HepG2 (cell line): ENCODE results near the gene SLC2A5. TPM values are rescaled to one million over a fixed set of nuclear protein-coding genes. Genes with fewer than 3 reads are reported as not detected.

Experiments
- GLI4 ChIP-seq: sonication (generic); formaldehyde crosslinking; IDR thresholded peaks from 2 replicates; pipeline ENCODE4 v1.5.1; 2020; ENCODE audit warnings: missing genetic modification reagents, mild to moderate bottlenecking, moderate library complexity, borderline replicate concordance
- JUN ChIP-seq: sonication (generic); formaldehyde crosslinking; IDR thresholded peaks from 2 replicates; pipeline ENCODE4 v1.4.0; 2020; ENCODE audit warnings: mild to moderate bottlenecking, missing genetic modification reagents
- MIER3 ChIP-seq: IDR thresholded peaks from 2 replicates; pipeline ENCODE4 v1.6.1; 2016; ENCODE audit warnings: missing compliant biosample characterization, borderline replicate concordance
- NCOA2 ChIP-seq: sonication (generic); formaldehyde crosslinking; IDR thresholded peaks from 2 replicates; pipeline ENCODE4 v1.8.0; 2022; ENCODE audit warnings: inconsistent platforms
- TCF7L2 ChIP-seq: IDR thresholded peaks from 2 replicates; pipeline ENCODE4 v1.6.1; 2011; ENCODE audit warnings: mild to moderate bottlenecking, low read depth, low read length, moderate library complexity
- TEAD2 ChIP-seq: sonication (generic); formaldehyde crosslinking; IDR thresholded peaks from 2 replicates; pipeline ENCODE4 v1.9.0; 2021; ENCODE audit warnings: missing genetic modification reagents
- WIZ ChIP-seq: sonication (generic); formaldehyde crosslinking; IDR thresholded peaks from 2 replicates; pipeline ENCODE4 v1.5.1; 2020; ENCODE audit warnings: mild to moderate bottlenecking, missing genetic modification reagents
- ZBTB2 ChIP-seq: sonication (generic); formaldehyde crosslinking; IDR thresholded peaks from 2 replicates; pipeline ENCODE4 v1.8.0; 2022; ENCODE audit warnings: low read depth, missing genetic modification reagents
- ZNF441 ChIP-seq: sonication (generic); formaldehyde crosslinking; IDR thresholded peaks from 2 replicates; pipeline ENCODE4 v1.7.0; 2021; ENCODE audit warnings: missing genetic modification reagents, borderline replicate concordance
- ZNF569 ChIP-seq: sonication (generic); formaldehyde crosslinking; IDR thresholded peaks from 2 replicates; pipeline ENCODE4 v1.5.0; 2020; ENCODE audit warnings: mild to moderate bottlenecking, missing genetic modification reagents, moderate library complexity, borderline replicate concordance
- ZNF772 ChIP-seq: sonication (generic); formaldehyde crosslinking; IDR thresholded peaks from 2 replicates; pipeline ENCODE4 v1.5.0; 2020; ENCODE audit warnings: mild to moderate bottlenecking, missing genetic modification reagents
- ZNF839 ChIP-seq: sonication (generic); formaldehyde crosslinking; IDR thresholded peaks from 2 replicates; pipeline ENCODE4 v1.4.0; 2020; ENCODE audit warnings: missing genetic modification reagents, mild to moderate bottlenecking, borderline replicate concordance
- ZSCAN21 ChIP-seq: sonication (generic); formaldehyde crosslinking; IDR thresholded peaks from 2 replicates; pipeline ENCODE4 v1.8.0; 2022; ENCODE audit warnings: mild to moderate bottlenecking, missing genetic modification reagents, moderate library complexity, borderline replicate concordance
- polyA plus RNA-seq, 8 experiments: library from polyadenylated mRNA; depleted of rRNA in 3 of 8; stranded (reverse) in 7 of 8; unstranded in 1 of 8; fragments of >200 nt; fragmentation: Illumina TruSeq in 4 of 8; extraction: Trizol in 4 of 8; gene quantifications; 2 replicates each; pipeline versions ENCODE4 v1.2.1 to v1.2.3, GENCODE V29; 2011 to 2016; ENCODE audit warnings: low read depth in 4 of 8, missing spikeins in 1 of 8, mixed read lengths in 1 of 8; ENCODE audit not compliant: insufficient read depth in 1 of 8
- total RNA-seq, 5 experiments: library from RNA; depleted of rRNA; stranded (reverse); fragments of >200 nt; fragmentation: Illumina TruSeq; extraction: Trizol; gene quantifications; 2 replicates each; pipeline ENCODE4 v1.2.3, GENCODE V29; 2016; ENCODE audit warnings: low read depth in 1 of 5
- TF ChIP-seq, protein P1 (sequence below): sonication (generic); formaldehyde crosslinking; IDR thresholded peaks from 2 replicates; pipeline ENCODE4 v1.5.0; 2020; ENCODE audit warnings: missing genetic modification reagents
- TF ChIP-seq, protein P2 (sequence below): sonication (generic); formaldehyde crosslinking; IDR thresholded peaks from 2 replicates; pipeline ENCODE4 v1.4.0; 2020; ENCODE audit warnings: missing genetic modification reagents, borderline replicate concordance
- TF ChIP-seq, protein P3 (sequence below): IDR thresholded peaks from 2 replicates; pipeline ENCODE4 v1.6.1; 2016; ENCODE audit warnings: control low read depth
- TF ChIP-seq, protein P4 (sequence below): sonication (generic); formaldehyde crosslinking; conservative IDR thresholded peaks from 2 replicates; pipeline ENCODE4 v1.4.0; 2020; ENCODE audit warnings: missing genetic modification reagents

SLC2A5 gene
- total and polyA plus RNA-seq, 2 of the 13 experiments (the other 11 are each of a cell fraction or from before 2014, with no cell fraction given), result 0.04 to 0.54 TPM

- TF ChIP-seq ZNF569 (CRISPR knock-in tag) (no peak), ZNF839 (CRISPR knock-in tag) (peak; percentile 30; the same call in 1 of the 2 replicates), TCF7L2 (no peak), JUN (CRISPR knock-in tag) (no peak), TEAD2 (CRISPR knock-in tag) (no peak), ZNF772 (CRISPR knock-in tag) (no peak), WIZ (CRISPR knock-in tag) (no peak), ZBTB2 (CRISPR knock-in tag) (no peak), ZSCAN21 (CRISPR knock-in tag) (no peak), ZNF441 (CRISPR knock-in tag) (no peak), GLI4 (CRISPR knock-in tag) (no peak), NCOA2 (CRISPR knock-in tag) (no peak; the same call in 1 of the 2 replicates), MIER3 (CRISPR knock-in tag) (peak; percentile 24; the same call in 1 of the 2 replicates)
- TF ChIP-seq, protein P1, sequence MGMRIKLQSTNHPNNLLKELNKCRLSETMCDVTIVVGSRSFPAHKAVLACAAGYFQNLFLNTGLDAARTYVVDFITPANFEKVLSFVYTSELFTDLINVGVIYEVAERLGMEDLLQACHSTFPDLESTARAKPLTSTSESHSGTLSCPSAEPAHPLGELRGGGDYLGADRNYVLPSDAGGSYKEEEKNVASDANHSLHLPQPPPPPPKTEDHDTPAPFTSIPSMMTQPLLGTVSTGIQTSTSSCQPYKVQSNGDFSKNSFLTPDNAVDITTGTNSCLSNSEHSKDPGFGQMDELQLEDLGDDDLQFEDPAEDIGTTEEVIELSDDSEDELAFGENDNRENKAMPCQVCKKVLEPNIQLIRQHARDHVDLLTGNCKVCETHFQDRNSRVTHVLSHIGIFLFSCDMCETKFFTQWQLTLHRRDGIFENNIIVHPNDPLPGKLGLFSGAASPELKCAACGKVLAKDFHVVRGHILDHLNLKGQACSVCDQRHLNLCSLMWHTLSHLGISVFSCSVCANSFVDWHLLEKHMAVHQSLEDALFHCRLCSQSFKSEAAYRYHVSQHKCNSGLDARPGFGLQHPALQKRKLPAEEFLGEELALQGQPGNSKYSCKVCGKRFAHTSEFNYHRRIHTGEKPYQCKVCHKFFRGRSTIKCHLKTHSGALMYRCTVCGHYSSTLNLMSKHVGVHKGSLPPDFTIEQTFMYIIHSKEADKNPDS (CRISPR knock-in tag), result no peak
- TF ChIP-seq, protein P2, sequence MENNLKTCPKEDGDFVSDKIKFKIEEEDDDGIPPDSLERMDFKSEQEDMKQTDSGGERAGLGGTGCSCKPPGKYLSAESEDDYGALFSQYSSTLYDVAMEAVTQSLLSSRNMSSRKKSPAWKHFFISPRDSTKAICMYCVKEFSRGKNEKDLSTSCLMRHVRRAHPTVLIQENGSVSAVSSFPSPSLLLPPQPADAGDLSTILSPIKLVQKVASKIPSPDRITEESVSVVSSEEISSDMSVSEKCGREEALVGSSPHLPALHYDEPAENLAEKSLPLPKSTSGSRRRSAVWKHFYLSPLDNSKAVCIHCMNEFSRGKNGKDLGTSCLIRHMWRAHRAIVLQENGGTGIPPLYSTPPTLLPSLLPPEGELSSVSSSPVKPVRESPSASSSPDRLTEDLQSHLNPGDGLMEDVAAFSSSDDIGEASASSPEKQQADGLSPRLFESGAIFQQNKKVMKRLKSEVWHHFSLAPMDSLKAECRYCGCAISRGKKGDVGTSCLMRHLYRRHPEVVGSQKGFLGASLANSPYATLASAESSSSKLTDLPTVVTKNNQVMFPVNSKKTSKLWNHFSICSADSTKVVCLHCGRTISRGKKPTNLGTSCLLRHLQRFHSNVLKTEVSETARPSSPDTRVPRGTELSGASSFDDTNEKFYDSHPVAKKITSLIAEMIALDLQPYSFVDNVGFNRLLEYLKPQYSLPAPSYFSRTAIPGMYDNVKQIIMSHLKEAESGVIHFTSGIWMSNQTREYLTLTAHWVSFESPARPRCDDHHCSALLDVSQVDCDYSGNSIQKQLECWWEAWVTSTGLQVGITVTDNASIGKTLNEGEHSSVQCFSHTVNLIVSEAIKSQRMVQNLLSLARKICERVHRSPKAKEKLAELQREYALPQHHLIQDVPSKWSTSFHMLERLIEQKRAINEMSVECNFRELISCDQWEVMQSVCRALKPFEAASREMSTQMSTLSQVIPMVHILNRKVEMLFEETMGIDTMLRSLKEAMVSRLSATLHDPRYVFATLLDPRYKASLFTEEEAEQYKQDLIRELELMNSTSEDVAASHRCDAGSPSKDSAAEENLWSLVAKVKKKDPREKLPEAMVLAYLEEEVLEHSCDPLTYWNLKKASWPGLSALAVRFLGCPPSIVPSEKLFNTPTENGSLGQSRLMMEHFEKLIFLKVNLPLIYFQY, result no peak; the same call in 1 of the 2 replicates
- TF ChIP-seq, protein P3, sequence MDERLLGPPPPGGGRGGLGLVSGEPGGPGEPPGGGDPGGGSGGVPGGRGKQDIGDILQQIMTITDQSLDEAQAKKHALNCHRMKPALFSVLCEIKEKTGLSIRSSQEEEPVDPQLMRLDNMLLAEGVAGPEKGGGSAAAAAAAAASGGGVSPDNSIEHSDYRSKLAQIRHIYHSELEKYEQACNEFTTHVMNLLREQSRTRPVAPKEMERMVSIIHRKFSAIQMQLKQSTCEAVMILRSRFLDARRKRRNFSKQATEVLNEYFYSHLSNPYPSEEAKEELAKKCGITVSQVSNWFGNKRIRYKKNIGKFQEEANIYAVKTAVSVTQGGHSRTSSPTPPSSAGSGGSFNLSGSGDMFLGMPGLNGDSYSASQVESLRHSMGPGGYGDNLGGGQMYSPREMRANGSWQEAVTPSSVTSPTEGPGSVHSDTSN (CRISPR knock-in tag), result no peak
- TF ChIP-seq, protein P4, sequence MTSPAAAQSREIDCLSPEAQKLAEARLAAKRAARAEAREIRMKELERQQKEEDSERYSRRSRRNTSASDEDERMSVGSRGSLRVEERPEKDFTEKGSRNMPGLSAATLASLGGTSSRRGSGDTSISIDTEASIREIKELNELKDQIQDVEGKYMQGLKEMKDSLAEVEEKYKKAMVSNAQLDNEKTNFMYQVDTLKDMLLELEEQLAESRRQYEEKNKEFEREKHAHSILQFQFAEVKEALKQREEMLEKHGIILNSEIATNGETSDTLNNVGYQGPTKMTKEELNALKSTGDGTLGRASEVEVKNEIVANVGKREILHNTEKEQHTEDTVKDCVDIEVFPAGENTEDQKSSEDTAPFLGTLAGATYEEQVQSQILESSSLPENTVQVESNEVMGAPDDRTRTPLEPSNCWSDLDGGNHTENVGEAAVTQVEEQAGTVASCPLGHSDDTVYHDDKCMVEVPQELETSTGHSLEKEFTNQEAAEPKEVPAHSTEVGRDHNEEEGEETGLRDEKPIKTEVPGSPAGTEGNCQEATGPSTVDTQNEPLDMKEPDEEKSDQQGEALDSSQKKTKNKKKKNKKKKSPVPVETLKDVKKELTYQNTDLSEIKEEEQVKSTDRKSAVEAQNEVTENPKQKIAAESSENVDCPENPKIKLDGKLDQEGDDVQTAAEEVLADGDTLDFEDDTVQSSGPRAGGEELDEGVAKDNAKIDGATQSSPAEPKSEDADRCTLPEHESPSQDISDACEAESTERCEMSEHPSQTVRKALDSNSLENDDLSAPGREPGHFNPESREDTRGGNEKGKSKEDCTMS (CRISPR knock-in tag), result no peak
These were observed 41.4 kb upstream of the SLC2A5 start (continued) for GRCh38 chr1:9110669-9111356.
